HL-60 (cell line): ENCODE measurements around the gene SPATA21.
"Not testable (repeated sequence)": the region's sequence is repeated elsewhere in the genome, so short reads cannot be mapped to it uniquely, and the experiment has no call there.

Experiments
- DNase-seq, 2 experiments: peaks; one replicate each; pipeline ENCODE4 v3.0.0-alpha.2; 2010 to 2020; ENCODE audit warnings: low read depth in 1 of 2, low spot score in 1 of 2
- H3K27ac ChIP-seq: fragments of 250-450 bp; sonication (Bioruptor Pico); replicated peaks from 2 replicates; pipeline ENCODE4 v1.5.1; 2020; ENCODE audit warnings: mild to moderate bottlenecking, moderate library complexity
- H3K27me3 ChIP-seq: fragments of 250-450 bp; sonication (Bioruptor Pico); 2 replicates; pipeline ENCODE4 v1.5.1; 2021; ENCODE audit warnings: mild to moderate bottlenecking, moderate library complexity; ENCODE audit not compliant: insufficient read depth, poor library complexity, severe bottlenecking
- H3K4me3 ChIP-seq: replicated peaks from 2 replicates; pipeline ENCODE4 v1.5.1; 2011; ENCODE audit warnings: mild to moderate bottlenecking, control low read depth, low read length; ENCODE audit not compliant: insufficient read depth
- CTCF ChIP-seq: IDR thresholded peaks from one replicate; pipeline ENCODE4 v1.5.1; 2011; ENCODE audit warnings: low read length, control low read depth, inconsistent platforms; ENCODE audit not compliant: insufficient read depth
- GABPA ChIP-seq: IDR thresholded peaks from 2 replicates; pipeline ENCODE4 v1.6.1; 2012; ENCODE audit warnings: low read depth
- POLR2AphosphoS5 ChIP-seq: IDR thresholded peaks from 2 replicates; pipeline ENCODE4 v1.6.1; 2012; ENCODE audit warnings: low read depth
- REST ChIP-seq: IDR thresholded peaks from 2 replicates; pipeline ENCODE4 v1.6.1; 2012; ENCODE audit warnings: low read depth; ENCODE audit not compliant: insufficient replicate concordance
- SPI1 ChIP-seq: IDR thresholded peaks from 2 replicates; pipeline ENCODE4 v1.6.1; 2012; ENCODE audit warnings: low read depth, mild to moderate bottlenecking, borderline replicate concordance

The SPATA21 gene

GRCh38 chr1:16483146-16483545, 45.9 kb upstream of the SPATA21 start:
- not testable (repeated sequence) for DNase-seq, H3K27me3 ChIP-seq, H3K27ac ChIP-seq, H3K4me3 ChIP-seq

- Histone ChIP-seq H3K4me3 (no peak overlapping the region), H3K27ac (no peak overlapping the region), H3K27me3 (no peaks in the 10 kb centered on the region)
- TF ChIP-seq POLR2AphosphoS5 (no peak), CTCF (no peak), GABPA (no peak), REST (no peak), SPI1 (no peak)
- DNase-seq, result no peak
Measured at GRCh38 chr1:16478091-16478490, 40.9 kb upstream of the SPATA21 start.

GRCh38 chr1:16475771-16476770, 38.8 kb upstream of the SPATA21 start:
- DNase-seq, H3K4me3 ChIP-seq, H3K27me3 ChIP-seq, H3K27ac ChIP-seq: not testable (repeated sequence)

- H3K27me3 ChIP-seq, H3K27ac ChIP-seq, H3K4me3 ChIP-seq: not testable (repeated sequence)
- DNase-seq, result peak in 1 of 2 experiments; percentile 5
Measured at GRCh38 chr1:16474891-16475290, 37.7 kb upstream of the SPATA21 start.

DNA sequence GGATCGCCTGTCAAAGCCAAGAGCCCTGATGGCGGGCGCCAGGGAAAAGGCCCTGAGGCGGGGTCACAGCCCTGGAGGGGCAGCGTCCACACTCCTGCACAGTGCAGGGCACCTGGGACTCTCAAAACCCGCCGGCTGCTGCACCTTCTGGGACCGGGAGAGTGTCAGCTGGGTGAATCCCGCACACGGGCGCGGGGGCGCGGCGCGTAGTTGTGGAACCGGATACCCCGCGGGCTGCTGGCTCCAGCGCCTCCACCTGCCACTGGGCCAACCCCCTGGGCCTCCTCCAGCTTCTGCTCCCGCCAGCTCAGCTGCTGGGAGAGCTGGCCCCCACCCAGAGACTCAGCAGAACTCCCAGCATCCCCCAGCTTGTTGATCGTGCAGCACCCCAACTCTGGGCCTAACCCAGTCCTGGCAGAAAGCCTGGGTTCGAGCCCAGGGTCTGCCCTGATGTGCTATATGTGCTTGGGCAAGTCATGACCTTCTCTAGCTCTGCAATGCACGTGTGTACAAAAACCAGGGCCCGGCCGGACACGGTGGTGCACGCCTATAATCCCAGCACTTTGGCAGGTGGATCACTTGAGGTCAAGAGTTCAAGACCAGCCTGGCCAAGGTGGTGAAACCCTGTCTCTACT, 37.1 kb upstream of the SPATA21 start:
- H3K27ac ChIP-seq, result no peak overlapping the region
- H3K4me3 ChIP-seq, result no peak overlapping the region
- no peaks in the 10 kb centered on the region for H3K27me3 ChIP-seq
- TF ChIP-seq POLR2AphosphoS5 (no peak), REST (no peak), GABPA (no peak), CTCF (no peak), SPI1 (no peak)
- no peak for DNase-seq
